A549 (cell line): ENCODE data around the gene PNMA1. TPM values are rescaled to one million over a fixed set of nuclear protein-coding genes. Genes with fewer than 3 reads are reported as not detected.

Experiments
- ATAC-seq, 2 experiments: fragments of 200-7000 bp in 1 of 2; fragments of >200 bp in 1 of 2; cut with Nextera tagmentation in 1 of 2; cut with Tn5 transposase in 1 of 2; 3 replicates each; pipeline versions ENCODE4 v1.8.0 to v1.9.1; 2018 to 2020; ENCODE audit warnings: mild to moderate bottlenecking in 1 of 2, moderate library complexity in 1 of 2
- CTCF ChIA-PET: fragments of 300-600 bp; sonication (Branson Sonifier 250); formaldehyde crosslinking; extraction: SDS; loops from one replicate; lab custom pipeline; 2021; ENCODE audit warnings: antibody characterized with exemption, inconsistent platforms; lab: Yijun Ruan, JAX
- POLR2A ChIA-PET: fragments of 350-600 bp; formaldehyde crosslinking; extraction: SDS; loops from one replicate; lab custom pipeline; 2021; ENCODE audit warnings: antibody characterized with exemption, inconsistent platforms; lab: Yijun Ruan, JAX
- DNase-seq, 2 experiments: peaks; one replicate each; pipeline versions ENCODE4 v3.0.0 to v3.0.0-alpha.2; 2011 to 2016; ENCODE audit warnings: low read depth in 1 of 2, low spot score in 1 of 2
- FAIRE-seq: peaks from 2 replicates; lab custom pipeline; 2011; peaks lifted over from hg19 to GRCh38; lab: Jason Lieb, UNC
- H3K27ac ChIP-seq, 2 experiments: fragments of >200 bp; sonication (Bioruptor Twin); formaldehyde crosslinking; 3 replicates each; pipeline ENCODE4 v1.5.1; 2016 to 2017
- H3K4me1 ChIP-seq: fragments of >200 bp; sonication (Bioruptor Twin); formaldehyde crosslinking; 3 replicates; pipeline ENCODE4 v1.6.1; 2016
- H3K4me2 ChIP-seq: fragments of >200 bp; sonication (Bioruptor Twin); formaldehyde crosslinking; 3 replicates; pipeline ENCODE4 v1.6.1; 2016
- H3K4me3 ChIP-seq: fragments of >200 bp; sonication (Bioruptor Twin); formaldehyde crosslinking; 3 replicates; pipeline ENCODE4 v1.5.1; 2016
- H3K9me3 ChIP-seq: fragments of >200 bp; sonication (Bioruptor Twin); formaldehyde crosslinking; 3 replicates; pipeline ENCODE4 v1.6.1; 2016
- BHLHE40 ChIP-seq: IDR thresholded peaks from 2 replicates; pipeline ENCODE4 v1.6.1; 2012; ENCODE audit warnings: low read depth, low read length, inconsistent platforms
- CBX2 ChIP-seq: fragments of 200-600 bp; sonication (generic); IDR thresholded peaks from 2 replicates; pipeline ENCODE4 v1.6.1; 2016; ENCODE audit warnings: low read depth, mild to moderate bottlenecking, borderline replicate concordance
- CEBPB ChIP-seq, 2 experiments: fragments of >200 bp in 1 of 2; sonication (Bioruptor Twin) in 1 of 2; formaldehyde crosslinking in 1 of 2; IDR thresholded peaks; 2 replicates each; pipeline ENCODE4 v1.6.1; 2012 to 2016
- EHF ChIP-seq: fragments of 250-450 bp; sonication (Bioruptor Pico); IDR thresholded peaks from 2 replicates; pipeline ENCODE4 v1.5.0; 2020; ENCODE audit warnings: mild to moderate bottlenecking
- EHMT2 ChIP-seq: fragments of 200-600 bp; sonication (generic); IDR thresholded peaks from 2 replicates; pipeline ENCODE4 v1.6.1; 2016; ENCODE audit warnings: antibody characterized with exemption, low read depth, mild to moderate bottlenecking, moderate library complexity
- ESRRA ChIP-seq: fragments of 150-350 bp; IDR thresholded peaks from 2 replicates; pipeline ENCODE4 v1.6.1; 2014; ENCODE audit warnings: mild to moderate bottlenecking, low read length, borderline replicate concordance
- FOXS1 ChIP-seq: fragments of 250-450 bp; sonication (Bioruptor Pico); IDR thresholded peaks from 2 replicates; pipeline ENCODE4 v1.5.0; 2020; ENCODE audit warnings: mild to moderate bottlenecking, moderate library complexity
- GATA3 ChIP-seq: IDR thresholded peaks from 2 replicates; pipeline ENCODE4 v1.6.1; 2012; ENCODE audit warnings: borderline replicate concordance
- HEYL ChIP-seq: fragments of 250-450 bp; sonication (Bioruptor Pico); IDR thresholded peaks from 2 replicates; pipeline ENCODE4 v1.8.0; 2021; ENCODE audit warnings: mild to moderate bottlenecking, moderate library complexity
- HOXB13 ChIP-seq: fragments of 250-450 bp; sonication (Bioruptor Pico); IDR thresholded peaks from 2 replicates; pipeline ENCODE4 v1.5.0; 2020; ENCODE audit warnings: low read depth, mild to moderate bottlenecking, moderate library complexity
- JUN ChIP-seq, 2 experiments: fragments of >200 bp; sonication (Bioruptor Twin); formaldehyde crosslinking; IDR thresholded peaks; 2 replicates in 1 of 2; 3 replicates in 1 of 2; pipeline ENCODE4 v1.6.1; 2016 to 2017
- JUNB ChIP-seq: fragments of >200 bp; sonication (Bioruptor Twin); formaldehyde crosslinking; IDR thresholded peaks from 2 replicates; pipeline ENCODE4 v1.6.1; 2016
- MAZ ChIP-seq: fragments of 150-350 bp; IDR thresholded peaks from 2 replicates; pipeline ENCODE4 v1.6.1; 2014; ENCODE audit warnings: antibody characterized with exemption, low read depth, low read length, borderline replicate concordance
- NFE2L2 ChIP-seq: fragments of 150-350 bp; conservative IDR thresholded peaks from 2 replicates; pipeline ENCODE4 v1.6.1; 2014; ENCODE audit warnings: low read length
- POLR2A ChIP-seq: IDR thresholded peaks from 2 replicates; pipeline ENCODE4 v1.6.1; 2012; ENCODE audit warnings: mild to moderate bottlenecking, low read length
- RAD21 ChIP-seq, 2 experiments: fragments of >200 bp in 1 of 2; sonication (Bioruptor Twin) in 1 of 2; formaldehyde crosslinking in 1 of 2; IDR thresholded peaks in 1 of 2; conservative IDR thresholded peaks in 1 of 2; 2 replicates in 1 of 2; 3 replicates in 1 of 2; pipeline ENCODE4 v1.6.1; 2012 to 2018; ENCODE audit warnings: inconsistent platforms in 1 of 2
- RCOR1 ChIP-seq: fragments of 150-350 bp; IDR thresholded peaks from 2 replicates; pipeline ENCODE4 v1.6.1; 2014; ENCODE audit warnings: antibody characterized with exemption, low read length, low read depth
- TP53 ChIP-seq: fragments of 250-450 bp; sonication (Bioruptor Pico); IDR thresholded peaks from 2 replicates; pipeline ENCODE4 v1.5.0; 2021; ENCODE audit warnings: mild to moderate bottlenecking, moderate library complexity
- WGBS: methylation state at CpG from one replicate; pipeline ENCODE4 v1.1.6; 2017; ENCODE audit errors: missing lambda C conversion rate; 5-methylcytosine and 5-hydroxymethylcytosine counted together
- polyA plus RNA-seq, 4 experiments: library from polyadenylated mRNA; depleted of rRNA in 3 of 4; stranded (reverse); fragments of >200 nt; fragmentation: RNase III in 1 of 4; extraction: RNeasy Plus Mini Kit Qiagen cat#74134 plus additional on column Dnase treatment in 1 of 4; gene quantifications; 2 replicates in 3 of 4; 3 replicates in 1 of 4; pipeline ENCODE4 v1.2.3, GENCODE V29; 2011 to 2017
- TF ChIP-seq, protein P1 (sequence below): fragments of 250-450 bp; sonication (Bioruptor Pico); IDR thresholded peaks from 2 replicates; pipeline ENCODE4 v1.5.0; 2020; ENCODE audit warnings: low read depth, mild to moderate bottlenecking, moderate library complexity
- TF ChIP-seq, protein P2 (sequence below): fragments of >200 bp; sonication (Bioruptor Twin); formaldehyde crosslinking; IDR thresholded peaks from 3 replicates; pipeline ENCODE4 v1.6.1; 2016
- TF ChIP-seq, protein P3 (sequence below): fragments of >200 bp; sonication (Bioruptor Twin); formaldehyde crosslinking; IDR thresholded peaks from 2 replicates; pipeline ENCODE4 v1.6.1; 2016
- TF ChIP-seq, protein P4 (sequence below): fragments of 450-650 bp; IDR thresholded peaks from 2 replicates; pipeline ENCODE4 v1.6.1; 2014; ENCODE audit warnings: antibody characterized with exemption
- TF ChIP-seq, protein P5 (sequence below): fragments of 250-450 bp; sonication (Bioruptor Pico); IDR thresholded peaks from 2 replicates; pipeline ENCODE4 v1.5.0; 2021; ENCODE audit warnings: mild to moderate bottlenecking, moderate library complexity, borderline replicate concordance
- TF ChIP-seq, protein P6 (sequence below): IDR thresholded peaks from 2 replicates; pipeline ENCODE4 v1.6.1; 2012; ENCODE audit warnings: low read depth, borderline replicate concordance
- TF ChIP-seq, protein P7 (sequence below): fragments of >200 bp; sonication (Bioruptor Twin); formaldehyde crosslinking; IDR thresholded peaks from 3 replicates; pipeline ENCODE4 v1.5.1; 2016

Gene PNMA1
- polyA plus RNA-seq, 2 of the 4 experiments (the other 2 are of a cell fraction), result 21.2 to 47.3 TPM

DNA sequence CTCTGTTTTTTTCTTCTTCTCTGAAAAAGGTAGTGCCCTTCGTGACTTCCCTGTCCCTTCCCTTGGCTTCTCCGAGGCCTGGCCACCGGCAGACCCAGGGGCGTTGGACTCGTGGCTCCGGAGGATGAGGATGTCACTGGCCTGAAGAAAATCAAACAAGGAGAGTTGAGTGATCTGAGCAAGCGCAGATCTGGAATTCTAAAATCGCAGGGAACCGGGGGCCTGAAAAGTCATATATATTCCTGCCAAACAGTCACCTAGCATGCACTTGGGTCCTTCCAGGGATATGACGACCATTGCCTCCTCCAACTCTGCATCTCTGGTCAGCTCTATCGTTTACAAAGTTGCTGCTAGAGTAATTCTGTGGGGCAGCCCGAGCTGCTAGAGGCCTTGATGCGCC is 5.2 kb upstream of the PNMA1 start:
- Histone ChIP-seq H3K4me2 (no peak overlapping the region), H3K4me1 (peaks cover 22% of the 10 kb centered on the region), H3K4me3 (no peak overlapping the region), H3K9me3 (no peaks in the 10 kb centered on the region), H3K27ac (no peak overlapping the region)
- no peak for ATAC-seq
- DNase-seq, result no peak
- CTCF ChIA-PET, result interaction anchor here (1.4 to 16.0 kb wide), 2 partner anchors 9 to 108 kb away, joined by 10 to 191 read pairs; no protein-coding TSS in a partner anchor
- FAIRE-seq, result no peak
- TF ChIP-seq, protein P1, sequence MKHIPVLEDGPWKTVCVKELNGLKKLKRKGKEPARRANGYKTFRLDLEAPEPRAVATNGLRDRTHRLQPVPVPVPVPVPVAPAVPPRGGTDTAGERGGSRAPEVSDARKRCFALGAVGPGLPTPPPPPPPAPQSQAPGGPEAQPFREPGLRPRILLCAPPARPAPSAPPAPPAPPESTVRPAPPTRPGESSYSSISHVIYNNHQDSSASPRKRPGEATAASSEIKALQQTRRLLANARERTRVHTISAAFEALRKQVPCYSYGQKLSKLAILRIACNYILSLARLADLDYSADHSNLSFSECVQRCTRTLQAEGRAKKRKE (CRISPR knock-in tag), result no peak
- TF ChIP-seq, protein P2, sequence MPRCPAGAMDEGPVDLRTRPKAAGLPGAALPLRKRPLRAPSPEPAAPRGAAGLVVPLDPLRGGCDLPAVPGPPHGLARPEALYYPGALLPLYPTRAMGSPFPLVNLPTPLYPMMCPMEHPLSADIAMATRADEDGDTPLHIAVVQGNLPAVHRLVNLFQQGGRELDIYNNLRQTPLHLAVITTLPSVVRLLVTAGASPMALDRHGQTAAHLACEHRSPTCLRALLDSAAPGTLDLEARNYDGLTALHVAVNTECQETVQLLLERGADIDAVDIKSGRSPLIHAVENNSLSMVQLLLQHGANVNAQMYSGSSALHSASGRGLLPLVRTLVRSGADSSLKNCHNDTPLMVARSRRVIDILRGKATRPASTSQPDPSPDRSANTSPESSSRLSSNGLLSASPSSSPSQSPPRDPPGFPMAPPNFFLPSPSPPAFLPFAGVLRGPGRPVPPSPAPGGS, result no peak
- TF ChIP-seq GATA3 (no peak), TP53 (no peak), BHLHE40 (no peak), EHF (CRISPR knock-in tag) (no peak), HOXB13 (no peak), JUN (IDR thresholded peaks at IDR 0.05) (no peak), JUNB (no peak)
- TF ChIP-seq, protein P3, sequence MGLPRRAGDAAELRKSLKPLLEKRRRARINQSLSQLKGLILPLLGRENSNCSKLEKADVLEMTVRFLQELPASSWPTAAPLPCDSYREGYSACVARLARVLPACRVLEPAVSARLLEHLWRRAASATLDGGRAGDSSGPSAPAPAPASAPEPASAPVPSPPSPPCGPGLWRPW, result no peak
- 90% methylated on average over 13 of the region's 13 CpGs for WGBS
- POLR2A ChIA-PET, result no interaction called here

DNA sequence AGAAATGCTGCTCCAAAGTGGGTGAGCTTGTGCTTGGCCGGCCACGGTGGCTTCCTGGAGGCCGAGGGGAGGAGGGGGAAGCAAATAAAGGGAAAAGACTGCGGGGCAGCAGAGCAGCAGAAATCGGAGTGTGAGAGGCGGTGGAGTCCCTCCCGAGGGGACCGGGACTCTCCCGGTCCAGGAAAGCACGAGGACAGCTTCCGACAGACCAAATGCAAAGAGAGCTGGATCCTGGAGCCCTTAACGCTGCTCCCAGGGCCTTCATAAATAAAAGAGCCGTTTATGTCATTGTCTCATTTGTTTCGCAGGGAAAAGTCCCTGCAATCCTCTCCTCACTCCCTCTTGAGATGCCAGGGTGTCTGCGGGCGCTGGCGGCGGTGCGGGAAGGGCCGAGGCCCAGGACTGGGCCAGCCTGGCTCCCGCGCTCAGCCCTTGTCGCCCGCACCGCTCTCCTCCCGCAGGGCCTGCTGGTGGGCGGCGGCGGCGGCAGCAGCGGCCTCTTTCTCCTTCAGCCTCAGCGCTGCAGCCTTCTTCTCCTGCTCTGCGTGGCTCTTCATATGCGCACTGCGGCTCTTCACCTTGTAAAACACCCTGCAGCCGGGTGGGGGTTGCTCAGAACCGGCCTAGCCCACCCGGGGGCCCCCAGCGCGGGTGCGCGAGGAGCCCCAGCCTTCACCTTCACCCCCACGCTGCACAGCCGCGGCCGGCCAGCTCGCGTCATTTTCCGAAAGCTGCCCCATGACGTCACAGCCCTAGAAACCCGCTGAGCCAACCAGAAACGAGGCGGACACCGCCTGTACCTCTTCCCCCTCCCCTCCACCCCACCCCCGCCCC is 4.5 kb upstream of the PNMA1 start:
- ChIA-PET CTCF (interaction anchor here (1.0 to 3.7 kb wide), 3 partner anchors 10 to 27 kb away, joined by 3 to 25 read pairs (median 5); no protein-coding TSS in a partner anchor), POLR2A (interaction anchor here (0.6 kb wide), 1 partner anchor 96 kb away, joined by 3 read pairs; no protein-coding TSS in a partner anchor)
- no peak overlapping the region for H3K27ac ChIP-seq
- DNase-seq (no peak), FAIRE-seq (no peak), ATAC-seq (no peak)
- no peak overlapping the region for H3K4me2 ChIP-seq
- WGBS, result 91% methylated on average over 49 of the region's 55 CpGs
- TF ChIP-seq EHF (CRISPR knock-in tag) (no peak), MAZ (no peak), POLR2A (no peak), NFE2L2 (no peak), RAD21 (conservative IDR thresholded peaks at IDR 0.05 in 1 of 2, IDR thresholded peaks at IDR 0.05 in 1 of 2) (no peak), EHMT2 (no peak), CEBPB (IDR thresholded peaks at IDR 0.05) (no peak), RCOR1 (no peak), ESRRA (no peak), HEYL (CRISPR knock-in tag) (no peak), FOXS1 (CRISPR knock-in tag) (no peak), CBX2 (no peak)
- TF ChIP-seq, protein P4, sequence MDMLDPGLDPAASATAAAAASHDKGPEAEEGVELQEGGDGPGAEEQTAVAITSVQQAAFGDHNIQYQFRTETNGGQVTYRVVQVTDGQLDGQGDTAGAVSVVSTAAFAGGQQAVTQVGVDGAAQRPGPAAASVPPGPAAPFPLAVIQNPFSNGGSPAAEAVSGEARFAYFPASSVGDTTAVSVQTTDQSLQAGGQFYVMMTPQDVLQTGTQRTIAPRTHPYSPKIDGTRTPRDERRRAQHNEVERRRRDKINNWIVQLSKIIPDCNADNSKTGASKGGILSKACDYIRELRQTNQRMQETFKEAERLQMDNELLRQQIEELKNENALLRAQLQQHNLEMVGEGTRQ, result no peak
- TF ChIP-seq, protein P5, sequence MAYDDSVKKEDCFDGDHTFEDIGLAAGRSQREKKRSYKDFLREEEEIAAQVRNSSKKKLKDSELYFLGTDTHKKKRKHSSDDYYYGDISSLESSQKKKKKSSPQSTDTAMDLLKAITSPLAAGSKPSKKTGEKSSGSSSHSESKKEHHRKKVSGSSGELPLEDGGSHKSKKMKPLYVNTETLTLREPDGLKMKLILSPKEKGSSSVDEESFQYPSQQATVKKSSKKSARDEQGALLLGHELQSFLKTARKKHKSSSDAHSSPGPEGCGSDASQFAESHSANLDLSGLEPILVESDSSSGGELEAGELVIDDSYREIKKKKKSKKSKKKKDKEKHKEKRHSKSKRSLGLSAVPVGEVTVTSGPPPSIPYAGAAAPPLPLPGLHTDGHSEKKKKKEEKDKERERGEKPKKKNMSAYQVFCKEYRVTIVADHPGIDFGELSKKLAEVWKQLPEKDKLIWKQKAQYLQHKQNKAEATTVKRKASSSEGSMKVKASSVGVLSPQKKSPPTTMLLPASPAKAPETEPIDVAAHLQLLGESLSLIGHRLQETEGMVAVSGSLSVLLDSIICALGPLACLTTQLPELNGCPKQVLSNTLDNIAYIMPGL (CRISPR knock-in tag), result no peak
- TF ChIP-seq, protein P6, sequence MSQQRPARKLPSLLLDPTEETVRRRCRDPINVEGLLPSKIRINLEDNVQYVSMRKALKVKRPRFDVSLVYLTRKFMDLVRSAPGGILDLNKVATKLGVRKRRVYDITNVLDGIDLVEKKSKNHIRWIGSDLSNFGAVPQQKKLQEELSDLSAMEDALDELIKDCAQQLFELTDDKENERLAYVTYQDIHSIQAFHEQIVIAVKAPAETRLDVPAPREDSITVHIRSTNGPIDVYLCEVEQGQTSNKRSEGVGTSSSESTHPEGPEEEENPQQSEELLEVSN, result no peak
- TF ChIP-seq, protein P1 (CRISPR knock-in tag), result no peak
- TF ChIP-seq, protein P3, result no peak
- TF ChIP-seq, protein P7, sequence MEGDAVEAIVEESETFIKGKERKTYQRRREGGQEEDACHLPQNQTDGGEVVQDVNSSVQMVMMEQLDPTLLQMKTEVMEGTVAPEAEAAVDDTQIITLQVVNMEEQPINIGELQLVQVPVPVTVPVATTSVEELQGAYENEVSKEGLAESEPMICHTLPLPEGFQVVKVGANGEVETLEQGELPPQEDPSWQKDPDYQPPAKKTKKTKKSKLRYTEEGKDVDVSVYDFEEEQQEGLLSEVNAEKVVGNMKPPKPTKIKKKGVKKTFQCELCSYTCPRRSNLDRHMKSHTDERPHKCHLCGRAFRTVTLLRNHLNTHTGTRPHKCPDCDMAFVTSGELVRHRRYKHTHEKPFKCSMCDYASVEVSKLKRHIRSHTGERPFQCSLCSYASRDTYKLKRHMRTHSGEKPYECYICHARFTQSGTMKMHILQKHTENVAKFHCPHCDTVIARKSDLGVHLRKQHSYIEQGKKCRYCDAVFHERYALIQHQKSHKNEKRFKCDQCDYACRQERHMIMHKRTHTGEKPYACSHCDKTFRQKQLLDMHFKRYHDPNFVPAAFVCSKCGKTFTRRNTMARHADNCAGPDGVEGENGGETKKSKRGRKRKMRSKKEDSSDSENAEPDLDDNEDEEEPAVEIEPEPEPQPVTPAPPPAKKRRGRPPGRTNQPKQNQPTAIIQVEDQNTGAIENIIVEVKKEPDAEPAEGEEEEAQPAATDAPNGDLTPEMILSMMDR, result no peak
- no peaks in the 10 kb centered on the region for H3K9me3 ChIP-seq
- peaks cover 15% of the 10 kb centered on the region for H3K4me1 ChIP-seq
- no peak overlapping the region for H3K4me3 ChIP-seq
